BE2C (cell line): Measurements from ENCODE around the gene EHBP1.

Source experiments
- DNase-seq: peaks from one replicate; pipeline ENCODE4 v3.0.0-alpha.2; 2020
- H3K27me3 ChIP-seq: fragments of 250-450 bp; sonication (Bioruptor Pico); 2 replicates; pipeline ENCODE4 v1.5.1; 2020; ENCODE audit warnings: mild to moderate bottlenecking
- H3K36me3 ChIP-seq: fragments of 250-450 bp; sonication (Bioruptor Pico); 2 replicates; pipeline ENCODE4 v1.5.1; 2020; ENCODE audit warnings: mild to moderate bottlenecking
- H3K4me1 ChIP-seq: fragments of 250-450 bp; sonication (Bioruptor Pico); 2 replicates; pipeline ENCODE4 v1.5.1; 2020
- H3K4me3 ChIP-seq: 2 replicates; pipeline ENCODE4 v1.5.1; 2011; ENCODE audit warnings: low read depth, low read length
- H3K9me3 ChIP-seq: fragments of 250-450 bp; sonication (Bioruptor Pico); 2 replicates; pipeline ENCODE4 v1.5.1; 2020
- CTCF ChIP-seq: IDR thresholded peaks from 2 replicates; pipeline ENCODE4 v1.5.1; 2012; ENCODE audit warnings: mild to moderate bottlenecking, low read depth, low read length

Gene EHBP1

DNA sequence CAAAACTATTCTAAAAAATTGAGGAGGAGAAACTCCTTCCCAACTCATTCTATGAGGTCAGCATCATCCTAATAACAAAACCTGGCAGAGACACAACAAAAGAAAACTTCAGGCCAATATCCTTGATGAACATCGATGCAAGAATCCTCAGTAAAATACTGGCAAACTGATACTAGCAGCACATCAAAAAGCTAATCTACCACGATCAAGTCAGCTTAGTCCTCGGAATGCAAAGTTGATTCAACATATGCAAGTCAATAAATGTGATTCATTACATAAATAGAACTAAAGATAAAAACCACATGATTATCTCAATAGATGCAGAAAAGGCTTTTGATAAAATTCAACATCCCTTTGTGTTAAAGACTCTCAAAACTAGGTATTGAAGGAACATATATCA, 63.1 kb downstream of the EHBP1 start:
- Histone ChIP-seq H3K4me1 (peaks cover 6% of the 10 kb centered on the region), H3K27me3 (no peaks in the 10 kb centered on the region), H3K36me3 (no peaks in the 10 kb centered on the region), H3K9me3 (no peaks in the 10 kb centered on the region), H3K4me3 (no peak overlapping the region)
- TF ChIP-seq CTCF, result no peak
- DNase-seq, result no peak

GRCh38 chr2:62770629-62771028, 65.1 kb downstream of the EHBP1 start:
- no peak for DNase-seq
- Histone ChIP-seq H3K36me3 (no peaks in the 10 kb centered on the region), H3K4me1 (peaks cover under 1% of the 10 kb centered on the region; the same call in 1 of the 2 replicates), H3K4me3 (no peak overlapping the region), H3K27me3 (no peaks in the 10 kb centered on the region), H3K9me3 (no peaks in the 10 kb centered on the region)
- TF ChIP-seq CTCF, result no peak

- no peaks in the 10 kb centered on the region for H3K36me3 ChIP-seq
- no peak for DNase-seq
- H3K9me3 ChIP-seq, result no peaks in the 10 kb centered on the region
- no peak overlapping the region for H3K4me3 ChIP-seq
- TF ChIP-seq CTCF, result peak; percentile 49
- H3K27me3 ChIP-seq, result no peaks in the 10 kb centered on the region
- no peaks in the 10 kb centered on the region for H3K4me1 ChIP-seq
These were observed 69.2 kb downstream of the EHBP1 start for GRCh38 chr2:62774555-62775366.

GRCh38 chr2:62775367-62775668, 69.8 kb downstream of the EHBP1 start:
- no peak for DNase-seq
- Histone ChIP-seq H3K36me3 (no peaks in the 10 kb centered on the region), H3K4me1 (no peaks in the 10 kb centered on the region), H3K27me3 (no peaks in the 10 kb centered on the region), H3K9me3 (no peaks in the 10 kb centered on the region), H3K4me3 (no peak overlapping the region)
- no peak for TF ChIP-seq CTCF

DNA sequence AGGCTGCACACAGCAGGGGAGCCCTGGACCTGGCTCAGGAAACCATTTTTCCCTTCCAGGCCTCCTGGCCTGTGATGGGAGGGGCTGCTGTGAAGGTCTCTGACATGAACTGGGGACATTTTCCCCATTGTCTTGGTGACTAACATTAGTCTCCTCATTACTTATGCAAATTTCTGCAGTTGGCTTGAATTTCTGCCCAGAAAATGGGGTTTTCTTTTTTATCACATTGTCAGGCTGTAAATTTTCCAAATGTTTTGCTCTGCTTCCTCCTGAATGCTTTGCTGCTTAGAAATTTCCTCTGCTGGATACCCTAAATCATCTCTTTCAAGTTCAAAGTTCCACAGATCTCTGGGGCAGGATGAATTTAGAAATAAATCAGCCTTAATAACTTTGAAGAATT, 78.2 kb downstream of the EHBP1 start:
- DNase-seq, result no peak
- Histone ChIP-seq H3K4me3 (no peak overlapping the region), H3K27me3 (no peaks in the 10 kb centered on the region), H3K4me1 (no peaks in the 10 kb centered on the region), H3K36me3 (no peaks in the 10 kb centered on the region), H3K9me3 (no peaks in the 10 kb centered on the region)
- TF ChIP-seq CTCF, result no peak

DNA sequence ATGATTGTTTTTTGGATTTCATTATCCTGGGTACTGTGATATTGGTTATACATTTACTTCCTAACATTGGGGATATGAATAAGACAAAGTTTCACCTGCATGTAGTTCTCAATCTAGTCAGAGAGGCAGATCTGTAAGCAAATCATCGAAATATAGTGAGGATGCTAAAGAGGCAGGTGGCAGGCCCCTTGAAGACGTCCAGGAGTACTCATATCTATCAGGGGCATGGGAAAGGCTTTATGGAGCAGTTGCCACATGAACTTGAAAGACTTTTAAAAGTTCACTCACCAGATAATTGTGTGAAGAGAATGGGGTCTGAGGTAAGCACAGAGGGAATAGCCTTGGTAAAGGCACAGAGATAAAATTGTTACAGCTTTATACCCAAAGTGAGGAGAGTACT, 78.8 kb downstream of the EHBP1 start:
- Histone ChIP-seq H3K36me3 (no peaks in the 10 kb centered on the region), H3K27me3 (no peaks in the 10 kb centered on the region), H3K4me1 (no peaks in the 10 kb centered on the region), H3K9me3 (no peaks in the 10 kb centered on the region), H3K4me3 (no peak overlapping the region)
- TF ChIP-seq CTCF, result no peak
- DNase-seq, result no peak
